Measurements from ENCODE around the gene LOXL1.

The LOXL1 gene

DNA sequence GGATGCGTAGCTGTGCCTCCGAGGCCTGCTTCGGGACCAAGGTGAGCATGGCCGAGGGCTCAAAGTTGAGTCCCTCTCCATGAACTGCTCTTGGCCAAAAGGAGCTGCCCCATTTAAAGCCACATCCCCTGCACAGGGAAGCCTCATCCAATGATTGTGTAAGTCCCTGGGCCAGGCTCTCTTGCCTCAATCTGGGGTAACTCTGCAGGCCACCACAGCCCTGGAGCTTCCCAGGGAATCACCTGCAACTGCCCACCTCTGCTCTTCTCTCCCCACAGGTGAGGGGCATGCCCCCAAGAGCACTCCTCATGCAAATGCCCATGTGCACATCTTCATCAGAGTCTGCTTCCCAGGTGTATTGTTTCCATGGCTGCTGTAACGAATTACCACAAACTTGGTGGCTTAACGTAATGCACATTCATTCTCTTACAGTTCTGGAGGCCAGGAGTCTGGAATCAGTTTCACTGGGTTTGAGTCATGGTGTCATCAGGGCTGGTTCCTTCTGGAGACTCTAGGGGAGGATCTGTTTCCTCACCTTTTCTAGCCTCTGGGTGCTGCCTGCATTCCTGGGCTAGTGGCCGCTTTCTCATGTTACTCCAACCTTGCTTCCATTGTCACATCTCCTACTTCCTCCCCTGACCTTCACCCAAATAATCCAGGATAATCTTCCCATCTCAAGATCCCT, 25.0 kb upstream of the LOXL1 start:
- no peak for TF ChIP-seq CTCF (conservative IDR thresholded peaks at IDR 0.05; ENCODE audit: control insufficient read depth, insufficient read depth, low read depth, low read length)
- no peak overlapping the region for H3K4me3 ChIP-seq (ENCODE audit: control insufficient read depth, low read depth, low read length)
- DNase-seq (ENCODE audit: low read depth): no peak

DNA sequence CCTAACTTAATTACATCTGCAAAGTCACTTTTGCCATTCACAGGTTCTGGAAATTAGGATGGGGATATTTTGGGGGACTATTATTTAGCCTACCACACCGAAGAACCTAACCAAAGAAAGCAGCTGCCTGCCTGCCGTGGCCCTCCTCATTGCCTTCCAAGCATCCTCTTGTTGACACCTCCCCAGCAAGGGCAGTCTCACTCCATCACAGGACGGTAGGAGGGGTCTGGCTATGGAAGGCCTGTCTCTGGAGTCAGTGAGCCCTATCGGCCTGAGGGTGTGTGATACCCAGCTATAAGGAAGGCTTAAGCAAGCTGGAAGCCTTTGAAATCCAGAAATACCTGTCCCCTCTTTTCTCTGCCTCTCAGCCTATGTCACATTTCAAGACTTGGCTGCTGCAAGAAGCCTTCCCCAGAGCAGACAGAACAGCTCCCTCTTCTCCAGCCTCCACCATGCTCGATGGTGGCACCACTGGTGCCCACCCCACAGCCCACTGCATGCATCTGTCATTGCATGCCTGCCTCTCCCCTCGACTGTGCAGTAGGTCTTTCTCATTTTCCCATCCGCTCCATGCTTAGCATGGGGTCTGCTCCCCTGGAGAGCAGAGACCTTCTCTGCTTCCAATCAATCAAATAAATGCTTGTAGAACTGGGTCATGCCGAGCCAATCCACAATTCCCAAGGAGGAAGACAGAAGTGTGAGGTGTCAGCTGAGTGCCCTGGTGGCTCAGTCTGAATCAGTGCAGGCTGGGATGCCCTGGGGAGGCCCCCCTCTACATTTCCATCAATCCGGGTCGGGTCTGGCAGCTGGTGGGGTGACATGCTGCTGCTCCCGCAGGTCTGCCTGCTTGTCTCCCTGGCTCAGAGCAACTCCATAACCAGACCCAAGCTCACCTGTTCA, 23.9 kb upstream of the LOXL1 start:
- no peak for DNase-seq (ENCODE audit: low read depth)
- H3K4me3 ChIP-seq (ENCODE audit: control insufficient read depth, low read depth, low read length): no peak overlapping the region
- no peak for TF ChIP-seq CTCF (conservative IDR thresholded peaks at IDR 0.05; ENCODE audit: control insufficient read depth, insufficient read depth, low read depth, low read length)

DNA sequence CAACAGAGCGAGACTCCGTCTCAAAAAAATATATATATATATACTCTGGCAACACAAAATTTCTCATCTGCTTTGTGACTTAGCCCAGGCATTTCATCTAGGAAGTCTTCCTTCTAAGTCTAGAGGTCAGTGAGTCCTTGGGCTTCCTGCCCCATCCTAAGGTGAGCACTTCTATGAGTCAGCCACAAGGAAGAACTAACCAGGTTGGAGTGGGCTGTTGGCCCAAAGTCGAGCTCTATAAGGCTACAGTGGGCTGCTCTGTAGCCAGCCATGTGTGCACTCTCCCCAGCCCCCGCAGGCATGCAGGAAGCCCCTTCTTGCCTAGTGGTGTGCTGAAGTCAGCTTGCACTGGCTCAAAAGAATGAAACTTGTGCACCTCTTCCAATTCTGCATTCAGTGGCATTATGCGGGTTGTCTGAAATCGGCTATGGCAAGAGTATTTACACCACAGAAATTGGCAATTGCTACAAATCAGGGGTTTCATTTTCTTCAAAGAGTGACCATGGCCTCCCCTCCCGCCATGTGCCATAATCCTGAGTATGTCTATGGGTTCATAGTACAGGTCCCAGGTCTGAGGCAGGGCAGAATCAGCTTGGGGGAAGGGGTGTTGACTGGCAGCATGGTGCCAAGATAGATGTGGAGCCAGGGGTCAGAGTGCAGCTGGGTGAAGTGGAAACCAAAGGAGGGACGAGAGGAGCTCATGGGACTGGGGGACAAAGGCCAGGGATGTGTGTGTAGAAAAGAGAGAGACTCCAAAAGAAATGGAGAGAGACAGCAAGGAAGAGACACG, 22.0 kb upstream of the LOXL1 start:
- DNase-seq (ENCODE audit: low read depth): no peak
- TF ChIP-seq CTCF (conservative IDR thresholded peaks at IDR 0.05; ENCODE audit: control insufficient read depth, insufficient read depth, low read depth, low read length): no peak
- no peak overlapping the region for H3K4me3 ChIP-seq (ENCODE audit: control insufficient read depth, low read depth, low read length)

GRCh38 chr15:73905225-73905827, 20.9 kb upstream of the LOXL1 start:
- H3K4me3 ChIP-seq (ENCODE audit: control insufficient read depth, low read depth, low read length): no peak overlapping the region
- DNase-seq (ENCODE audit: low read depth): no peak
- TF ChIP-seq CTCF (conservative IDR thresholded peaks at IDR 0.05; ENCODE audit: control insufficient read depth, insufficient read depth, low read depth, low read length): no peak

- DNase-seq (ENCODE audit: low read depth): peak; percentile 75
Measured at GRCh38 chr15:73906346-73907034, 19.8 kb upstream of the LOXL1 start.

More at GRCh38 chr15:73906346-73907034, 19.8 kb upstream of the LOXL1 start:
- no peak for TF ChIP-seq CTCF (conservative IDR thresholded peaks at IDR 0.05; ENCODE audit: control insufficient read depth, insufficient read depth, low read depth, low read length)
- no peak overlapping the region for H3K4me3 ChIP-seq (ENCODE audit: control insufficient read depth, low read depth, low read length)

Measured in fibroblast of mammary gland (primary cell).